Fibroblast of the aortic adventitia (primary cell): ENCODE measurements around the gene PBRM1. TPM values are rescaled to one million over a fixed set of nuclear protein-coding genes. Genes with fewer than 3 reads are reported as not detected.

Experiments
- DNase-seq: peaks from one replicate; pipeline ENCODE4 v3.0.0-alpha.2; 2010; ENCODE audit warnings: low read depth
- H3K4me3 ChIP-seq: 2 replicates; pipeline ENCODE4 v1.5.1; 2011; ENCODE audit warnings: low read depth, mild to moderate bottlenecking, control low read depth, low read length, moderate library complexity
- total RNA-seq: library from RNA; depleted of rRNA; stranded (reverse); fragments of >200 nt; gene quantifications from 2 replicates; pipeline ENCODE4 v1.2.3, GENCODE V29; 2012; ENCODE audit warnings: low replicate concordance
- TF ChIP-seq, protein P1 (sequence below): IDR thresholded peaks from 2 replicates; pipeline ENCODE4 v1.5.1; 2011; ENCODE audit warnings: mild to moderate bottlenecking, low read length, control low read depth, inconsistent platforms; ENCODE audit not compliant: insufficient read depth

Gene PBRM1
- total RNA-seq, 1 donor, result 115 TPM

DNA sequence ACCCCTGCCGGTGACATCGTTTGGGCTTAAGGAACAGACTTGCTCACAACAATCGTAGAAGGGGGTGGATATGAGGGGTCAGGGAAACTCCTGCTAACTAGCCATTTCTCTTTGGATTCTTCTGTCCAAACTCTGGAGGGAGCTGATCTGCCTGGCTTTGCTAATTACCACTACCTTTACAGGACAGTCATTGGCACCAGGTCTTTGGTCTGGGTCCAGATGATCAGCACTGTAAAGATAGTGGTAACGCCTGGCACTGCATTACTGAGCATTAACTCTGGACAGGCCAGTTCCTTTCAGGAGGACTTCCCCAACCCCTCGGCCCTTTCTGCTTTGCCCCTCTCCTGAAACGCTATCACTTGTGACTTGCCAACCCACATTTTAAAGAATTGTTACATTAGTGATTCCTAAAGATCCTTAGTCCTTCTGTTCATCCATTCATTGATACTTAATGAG lies 148.5 kb downstream of the PBRM1 start:
- TF ChIP-seq, protein P1, sequence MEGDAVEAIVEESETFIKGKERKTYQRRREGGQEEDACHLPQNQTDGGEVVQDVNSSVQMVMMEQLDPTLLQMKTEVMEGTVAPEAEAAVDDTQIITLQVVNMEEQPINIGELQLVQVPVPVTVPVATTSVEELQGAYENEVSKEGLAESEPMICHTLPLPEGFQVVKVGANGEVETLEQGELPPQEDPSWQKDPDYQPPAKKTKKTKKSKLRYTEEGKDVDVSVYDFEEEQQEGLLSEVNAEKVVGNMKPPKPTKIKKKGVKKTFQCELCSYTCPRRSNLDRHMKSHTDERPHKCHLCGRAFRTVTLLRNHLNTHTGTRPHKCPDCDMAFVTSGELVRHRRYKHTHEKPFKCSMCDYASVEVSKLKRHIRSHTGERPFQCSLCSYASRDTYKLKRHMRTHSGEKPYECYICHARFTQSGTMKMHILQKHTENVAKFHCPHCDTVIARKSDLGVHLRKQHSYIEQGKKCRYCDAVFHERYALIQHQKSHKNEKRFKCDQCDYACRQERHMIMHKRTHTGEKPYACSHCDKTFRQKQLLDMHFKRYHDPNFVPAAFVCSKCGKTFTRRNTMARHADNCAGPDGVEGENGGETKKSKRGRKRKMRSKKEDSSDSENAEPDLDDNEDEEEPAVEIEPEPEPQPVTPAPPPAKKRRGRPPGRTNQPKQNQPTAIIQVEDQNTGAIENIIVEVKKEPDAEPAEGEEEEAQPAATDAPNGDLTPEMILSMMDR, result no peak
- H3K4me3 ChIP-seq, result peak overlapping the region; percentile 70
- DNase-seq, result no peak

DNA sequence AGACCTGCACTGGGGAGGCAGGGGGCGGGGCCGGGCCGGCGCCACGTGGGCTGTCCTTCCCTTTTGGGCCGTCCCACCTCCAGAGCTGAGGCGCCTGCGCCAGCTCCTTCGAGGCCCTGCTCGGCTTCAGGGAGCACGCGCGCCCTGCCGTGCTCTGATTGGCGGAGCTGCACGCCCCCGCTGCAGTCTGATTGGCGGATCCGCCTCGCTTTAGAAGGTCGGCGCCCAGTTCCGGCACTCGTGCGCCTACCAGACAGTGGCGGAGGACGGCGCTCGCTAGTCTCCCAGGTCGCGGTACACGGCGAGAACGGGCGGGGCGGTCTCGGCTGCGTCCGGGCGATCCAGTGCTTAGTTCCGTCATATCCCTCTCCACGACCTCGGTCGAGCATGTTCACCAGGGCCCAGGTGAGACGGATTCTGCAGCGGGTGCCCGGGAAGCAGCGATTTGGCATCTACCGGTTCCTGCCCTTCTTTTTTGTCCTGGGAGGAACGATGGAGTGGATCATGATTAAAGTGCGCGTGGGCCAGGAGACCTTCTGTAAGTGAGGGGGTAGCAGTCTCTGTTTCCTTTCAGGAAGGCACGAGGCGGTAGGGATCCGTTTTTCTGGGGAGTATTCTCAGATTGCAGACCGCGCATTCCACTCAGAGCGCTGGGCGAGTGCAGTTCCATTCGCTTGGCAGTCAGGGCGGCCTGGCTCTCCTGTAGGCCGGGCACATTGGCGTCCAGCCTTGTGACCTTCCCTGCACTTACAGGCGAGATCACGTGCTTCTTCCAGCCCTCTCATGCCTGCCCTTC lies 149.1 kb downstream of the PBRM1 start, which contains the start of gene UQCC5:
TSS of gene UQCC5 (plus strand) at position 237 of the 796 bp plus-strand sequence. CDS start at position 388, 151 bp downstream.
- peak within 1 kb of the TSS; percentile 70 for H3K4me3 ChIP-seq
- peak; percentile 97 for DNase-seq
- TF ChIP-seq, protein P1, result no peak

DNA sequence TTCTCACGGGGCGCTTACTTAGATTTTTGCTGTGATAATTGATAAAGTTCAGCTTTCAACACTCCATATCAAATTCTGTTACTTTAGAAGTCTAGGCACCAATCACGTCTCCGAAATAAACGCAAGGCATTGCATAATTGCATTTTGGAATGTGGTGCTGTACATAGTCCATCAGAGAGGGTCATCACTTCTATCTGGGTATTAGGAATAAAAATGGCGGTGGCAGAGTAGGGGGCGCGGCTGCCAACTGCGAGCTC lies 149.7 kb downstream of the PBRM1 start:
- peak overlapping the region; percentile 50 for H3K4me3 ChIP-seq
- TF ChIP-seq, protein P1, result no peak
- no peak for DNase-seq

DNA sequence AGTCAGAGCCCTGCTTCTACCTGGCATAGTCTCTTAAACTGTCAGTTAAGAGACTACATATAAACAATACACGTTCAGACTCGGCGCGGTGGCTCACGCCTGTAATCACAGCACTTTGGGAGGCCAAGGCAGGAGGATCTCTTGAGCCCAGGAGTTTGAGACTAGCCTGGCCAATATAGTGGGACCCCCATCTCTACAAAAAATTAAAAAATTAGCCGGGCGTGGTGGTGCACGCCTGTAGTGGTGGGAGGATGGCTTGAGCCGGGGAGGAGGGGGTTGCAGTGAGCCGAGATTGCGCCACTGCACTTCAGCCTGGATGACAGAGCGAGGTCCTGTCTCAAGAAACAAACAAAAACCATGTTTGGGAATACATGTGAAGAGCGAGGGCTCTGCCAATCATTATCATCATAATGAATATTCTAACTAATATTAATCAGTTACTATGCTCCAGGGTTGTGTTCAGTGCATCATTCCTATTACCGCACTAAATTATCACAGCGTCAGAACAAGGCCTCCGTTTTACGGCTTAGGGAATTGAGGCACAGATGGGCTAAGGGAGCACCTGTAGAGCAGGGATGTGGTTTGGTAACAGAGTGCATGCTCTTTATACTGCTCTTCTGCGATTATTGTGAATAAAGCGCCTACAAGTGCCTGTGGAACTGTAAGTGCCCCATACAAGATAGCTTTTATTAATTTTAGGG lies 150.2 kb downstream of the PBRM1 start:
- H3K4me3 ChIP-seq, result no peak overlapping the region
- TF ChIP-seq, protein P1, result no peak
- DNase-seq, result no peak

DNA sequence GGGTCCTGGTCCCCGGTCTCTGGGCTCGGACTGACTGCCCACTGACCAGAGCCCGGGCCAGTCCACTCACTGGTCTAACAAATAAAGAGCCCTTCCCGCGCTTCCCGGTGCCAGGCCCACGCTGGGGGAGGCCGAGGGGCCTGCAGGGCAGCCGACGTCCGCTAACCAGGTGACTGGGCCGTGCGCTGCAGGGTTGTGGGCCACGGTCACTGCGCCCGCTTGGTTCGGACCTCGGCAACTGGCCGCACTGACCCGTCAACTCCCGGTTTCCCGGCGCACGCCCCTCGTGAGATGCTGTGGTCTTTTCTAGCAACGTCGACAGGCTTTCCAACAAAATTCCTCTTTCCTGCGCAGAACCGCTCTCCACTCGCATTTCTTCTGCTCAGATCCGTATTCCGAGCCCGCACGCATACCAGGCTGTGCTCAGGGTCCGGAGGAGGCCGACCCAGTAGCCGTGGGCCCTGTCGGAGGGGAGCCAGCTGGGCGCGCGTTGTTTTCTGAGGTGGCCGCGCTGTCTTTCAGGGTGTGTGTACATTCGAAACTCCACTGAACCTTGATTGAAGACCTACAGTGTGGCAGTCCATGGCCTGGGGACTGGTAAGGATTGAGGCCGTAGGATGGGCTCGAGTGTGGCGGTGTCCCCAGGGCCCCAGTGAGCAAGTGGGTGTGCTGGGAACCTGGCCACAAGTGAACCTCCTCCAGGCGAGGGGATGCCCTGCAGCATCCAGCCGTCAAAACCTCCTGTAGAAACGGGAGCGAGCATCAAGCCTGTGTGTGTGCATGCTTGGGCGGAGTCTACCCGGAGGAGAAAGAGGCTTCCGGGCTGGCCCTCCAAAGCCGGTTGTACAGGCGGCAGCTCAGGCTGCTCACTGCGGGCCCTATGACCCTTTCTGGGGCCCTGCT lies 151.2 kb downstream of the PBRM1 start:
- TF ChIP-seq, protein P1, result no peak
- peak; percentile 19 for DNase-seq
- H3K4me3 ChIP-seq, result peak overlapping the region; percentile 66

DNA sequence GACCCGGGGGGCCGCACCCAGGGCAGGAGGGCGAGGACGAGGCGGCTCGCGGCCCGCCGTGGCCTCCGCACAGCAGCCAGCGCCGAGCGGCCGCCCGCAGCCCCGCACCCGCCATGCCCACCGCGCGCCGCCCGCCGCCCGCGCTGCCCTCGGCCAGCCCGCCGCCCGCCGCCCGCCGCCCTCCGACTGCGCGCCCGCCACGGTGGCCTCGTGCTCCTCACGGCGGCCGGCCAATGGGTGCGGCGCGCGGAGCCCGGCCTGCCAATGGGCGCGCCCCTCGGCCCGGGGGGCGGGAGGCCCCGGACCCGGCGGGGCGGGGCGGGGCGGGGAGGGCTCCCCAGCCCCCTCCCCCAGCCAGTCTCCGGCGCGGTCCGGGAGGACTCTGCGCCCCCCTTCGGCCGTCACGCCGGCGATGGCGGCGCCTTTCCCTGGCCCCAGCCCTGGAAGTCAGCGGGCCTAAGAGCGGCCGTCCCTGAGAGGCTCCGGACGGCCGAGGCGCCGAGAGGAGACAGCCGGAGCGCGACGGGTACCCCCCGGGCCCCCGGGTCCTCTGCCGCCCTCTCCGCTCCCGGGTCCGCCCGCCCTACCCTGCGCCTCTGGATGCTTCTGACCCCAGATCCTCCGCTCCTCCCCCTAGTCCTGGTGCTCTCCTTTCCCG lies 152.0 kb downstream of the PBRM1 start, which contains the start of gene NT5DC2:
TSS of gene NT5DC2 (minus strand) at position 235 of the 658 bp plus-strand sequence. CDS start at position 115, 120 bp downstream.
- TF ChIP-seq, protein P1, result no peak
- H3K4me3 ChIP-seq, result peak within 1 kb of the TSS; percentile 74
- DNase-seq, result peak; percentile 44
